ENCODE results near the gene VAMP5.

GRCh38 chr2:85536479-85536878 lies 47.8 kb upstream of the VAMP5 start:
- TF ChIP-seq POLR2AphosphoS5 (IDR thresholded peaks at IDR 0.05; ENCODE audit: low read depth, low read length) (no peak), TAF1 (IDR thresholded peaks at IDR 0.05; ENCODE audit: borderline replicate concordance, low read depth, low read length) (no peak)

Measured in GM12892 (cell line).